Ovary (tissue), 3 donors: ENCODE results near the gene ANKRD27.

ENCODE experiments used
- CTCF ChIP-seq, 3 donors: fragments of 450-650 bp in 2 of 3; fragments of 200-600 bp in 1 of 3; IDR thresholded peaks; one replicate each; pipeline versions ENCODE4 v1.5.1 to v1.8.0; 2016 to 2022; ENCODE audit warnings: antibody characterized with exemption in 3 of 3, mild to moderate bottlenecking in 1 of 3
- EP300 ChIP-seq: sonication (generic); formaldehyde crosslinking; IDR thresholded peaks from one replicate; pipeline ENCODE4 v1.6.1; 2017; ENCODE audit warnings: antibody characterized with exemption
- POLR2A ChIP-seq: fragments of 450-650 bp; IDR thresholded peaks from one replicate; pipeline ENCODE4 v1.6.1; 2017; ENCODE audit warnings: antibody characterized with exemption, mild to moderate bottlenecking, moderate library complexity
- donor health status: DM: no; HTN: no; CAD: no.

DNA sequence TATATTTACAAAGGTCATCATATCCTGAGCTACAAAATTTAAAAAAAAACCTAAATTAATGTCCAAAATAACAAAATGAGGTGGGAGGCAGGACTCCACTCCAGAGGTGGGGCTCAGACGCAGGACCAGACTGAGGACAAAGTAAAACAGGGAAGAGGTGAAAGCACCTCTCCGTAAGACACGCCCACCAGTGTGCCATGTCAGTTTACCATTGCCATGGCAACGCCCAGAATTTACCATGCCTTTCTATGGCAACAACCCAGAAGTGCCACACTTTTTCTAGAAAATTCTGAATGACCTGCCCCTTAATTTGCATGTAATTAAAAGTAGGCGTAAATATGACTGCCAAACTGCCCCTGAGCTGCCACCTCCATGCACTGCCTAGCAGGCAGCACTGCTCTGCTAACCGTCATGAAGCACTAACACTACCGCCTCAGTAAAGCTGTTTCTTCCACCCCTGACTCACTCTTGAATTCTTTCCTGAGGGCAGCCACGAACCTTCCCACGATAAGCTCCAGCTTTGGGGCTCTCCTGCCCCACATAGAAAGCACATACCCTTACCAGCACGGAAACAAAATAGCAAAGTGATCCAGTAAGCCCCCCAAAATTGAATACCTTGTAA is 116.3 kb downstream of the ANKRD27 start:
- TF ChIP-seq CTCF (IDR thresholded peaks at IDR 0.05): no peak
- no peak for TF ChIP-seq POLR2A
- TF ChIP-seq EP300: no peak
